LNCaP clone FGC (cell line): ENCODE measurements around the gene DDX53.

Source experiments
- DNase-seq: peaks from one replicate; pipeline ENCODE4 v3.0.0-alpha.2; 2011; ENCODE audit warnings: low read depth
- H3K4me3 ChIP-seq: 2 replicates; pipeline ENCODE4 v1.5.1; 2011; ENCODE audit warnings: mild to moderate bottlenecking, low read depth, low read length, control low read depth
- CTCF ChIP-seq: IDR thresholded peaks from 2 replicates; pipeline ENCODE4 v1.5.1; 2012; ENCODE audit warnings: mild to moderate bottlenecking; ENCODE audit not compliant: control insufficient read depth, insufficient read depth; ENCODE audit errors: extremely low read depth

Gene DDX53

GRCh38 chrX:23046443-23046842 is 46.7 kb downstream of the DDX53 start:
- DNase-seq: no peak
- TF ChIP-seq CTCF: no peak
- H3K4me3 ChIP-seq: no peak overlapping the region

GRCh38 chrX:23048806-23049573 is 49.2 kb downstream of the DDX53 start:
- DNase-seq: no peak
- H3K4me3 ChIP-seq: no peak overlapping the region
- no peak for TF ChIP-seq CTCF

GRCh38 chrX:23052324-23052723 is 52.6 kb downstream of the DDX53 start:
- DNase-seq: no peak
- TF ChIP-seq CTCF: no peak
- no peak overlapping the region for H3K4me3 ChIP-seq
